ENCODE results near the gene SEPTIN7.
"Not testable (repeated sequence)": the region's sequence is repeated elsewhere in the genome, so short reads cannot be mapped to it uniquely, and the experiment has no call there.

Gene SEPTIN7

GRCh38 chr7:35800718-35801391, at the start of gene SEPTIN7:
Gene SEPTIN7, plus strand, starts transcription at chr7:35801057. Its CDS starts 153 bp downstream, at chr7:35801210.
- peak; percentile 96 to 98 (median 97) for DNase-seq (ENCODE audit: low read depth in 3 of 3)

- no peak for DNase-seq (ENCODE audit: low read depth in 3 of 3)
These were observed 48.1 kb upstream of the SEPTIN7 start for GRCh38 chr7:35752742-35753141.

- DNase-seq (ENCODE audit: low read depth in 3 of 3), result no peak
These were observed 46.9 kb upstream of the SEPTIN7 start for GRCh38 chr7:35753761-35754603.

- DNase-seq (ENCODE audit: low read depth in 3 of 3), result no peak
These were observed 46.1 kb upstream of the SEPTIN7 start for GRCh38 chr7:35754741-35755140.

GRCh38 chr7:35755711-35756110, 45.1 kb upstream of the SEPTIN7 start:
- DNase-seq (ENCODE audit: low read depth in 3 of 3), result no peak

DNA sequence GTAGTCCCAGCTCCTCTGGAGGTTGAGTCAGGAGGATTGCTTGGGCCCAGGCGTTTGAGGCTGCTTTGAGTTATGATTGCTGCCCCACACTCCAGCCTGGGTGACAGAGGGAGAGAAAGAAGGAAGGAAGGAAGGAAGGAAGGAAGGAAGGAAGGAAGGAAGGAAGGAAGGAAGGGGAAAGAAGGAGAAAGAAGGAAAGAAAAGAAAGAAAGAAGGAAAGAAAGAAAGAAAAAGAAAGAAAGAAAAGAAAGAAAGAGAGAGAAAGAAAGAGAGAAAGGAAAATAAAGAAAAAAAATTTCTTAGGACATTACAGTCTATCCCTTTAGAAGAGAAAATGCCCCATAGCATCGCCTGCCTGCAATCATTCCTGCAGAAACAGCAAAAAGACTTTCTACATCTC, 44.4 kb upstream of the SEPTIN7 start:
- not testable (repeated sequence) for DNase-seq (ENCODE audit: low read depth in 3 of 3)

- DNase-seq (ENCODE audit: low read depth in 3 of 3), result no peak
These were observed 43.3 kb upstream of the SEPTIN7 start for GRCh38 chr7:35757574-35757973.

DNA sequence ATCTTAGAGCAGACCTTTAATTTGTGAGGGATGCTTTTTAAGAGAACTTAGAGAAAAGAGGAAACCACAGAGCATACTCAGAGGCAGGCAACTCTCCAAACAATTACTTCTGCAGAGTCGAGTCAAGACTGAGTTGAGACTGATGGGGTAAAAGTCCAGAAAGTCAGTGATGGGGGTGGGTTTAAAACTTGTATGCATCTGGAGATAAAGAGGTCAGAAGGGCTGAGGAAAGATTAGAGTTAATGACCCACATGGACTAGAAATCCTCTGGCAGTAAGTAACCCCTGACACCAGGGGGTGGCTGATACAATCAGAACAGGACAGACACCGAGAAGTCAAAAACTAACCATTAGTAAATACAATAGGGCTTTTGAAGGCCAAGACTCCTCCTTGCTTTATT, 42.4 kb upstream of the SEPTIN7 start:
- DNase-seq (ENCODE audit: low read depth in 3 of 3), result no peak

- no peak for DNase-seq (ENCODE audit: low read depth in 3 of 3)
These were observed 40.6 kb upstream of the SEPTIN7 start for GRCh38 chr7:35760143-35760745.

DNA sequence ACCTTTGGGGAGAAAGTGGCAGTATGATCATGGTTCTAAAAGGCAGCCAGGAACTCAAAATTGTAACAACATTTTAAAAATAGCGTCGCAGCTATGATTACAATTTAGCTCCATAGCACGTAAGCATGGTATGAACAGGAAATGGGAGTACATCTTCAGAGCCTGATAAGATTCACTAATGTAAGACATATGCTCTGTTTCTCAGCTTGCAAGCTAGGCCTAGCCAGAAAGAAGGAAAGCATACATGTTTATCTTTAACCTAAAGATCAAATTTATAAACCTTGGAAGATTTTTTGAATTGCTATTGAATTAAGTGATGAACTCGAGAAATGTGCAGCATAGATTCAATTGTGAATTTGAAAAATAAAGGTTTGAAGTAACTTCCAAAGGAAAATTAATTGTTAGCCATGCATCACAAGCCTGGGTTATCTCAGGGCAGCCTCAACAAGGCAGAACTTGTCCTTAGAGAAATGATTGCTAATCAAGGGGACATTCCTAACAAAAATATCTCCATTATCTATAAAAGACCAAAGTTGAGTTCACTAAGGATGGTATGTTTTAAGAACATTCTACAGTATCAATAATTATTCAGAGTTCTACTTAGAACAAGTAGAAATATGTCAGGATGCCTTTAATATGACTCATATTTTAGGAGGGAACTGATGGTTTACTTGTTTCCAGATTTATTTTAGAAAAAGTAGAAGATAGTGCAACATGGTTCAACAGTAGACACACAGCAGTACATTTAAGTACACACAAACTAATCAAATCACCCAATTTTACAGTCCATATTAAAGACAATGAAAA, 38.8 kb upstream of the SEPTIN7 start:
- DNase-seq (ENCODE audit: low read depth in 3 of 3), result no peak

DNA sequence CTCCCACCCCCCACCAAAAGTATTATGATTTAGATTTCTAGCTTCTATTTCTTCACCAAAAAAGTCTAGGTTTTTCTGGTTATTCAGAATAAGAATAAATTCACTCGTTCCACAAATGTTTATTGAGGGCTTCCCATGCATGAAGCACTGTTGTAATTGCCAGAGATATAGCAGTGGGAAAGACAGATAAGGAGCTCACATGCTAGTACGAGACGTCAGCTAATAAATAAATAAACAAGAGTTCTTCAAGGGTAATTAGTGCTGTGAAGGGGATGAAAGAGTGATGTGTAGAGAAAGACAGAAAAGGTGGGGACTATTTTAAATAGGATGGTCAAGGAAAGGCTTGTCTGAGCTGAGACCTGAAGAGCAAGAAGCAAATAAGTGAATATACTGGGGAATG, 38.1 kb upstream of the SEPTIN7 start:
- no peak for DNase-seq (ENCODE audit: low read depth in 3 of 3)

GRCh38 chr7:35768346-35768745, 32.5 kb upstream of the SEPTIN7 start:
- DNase-seq (ENCODE audit: low read depth in 3 of 3), result no peak

GRCh38 chr7:35771776-35772175, 29.1 kb upstream of the SEPTIN7 start:
- DNase-seq (ENCODE audit: low read depth in 3 of 3), result no peak

GRCh38 chr7:35773994-35774393, 26.9 kb upstream of the SEPTIN7 start:
- DNase-seq (ENCODE audit: low read depth in 3 of 3), result no peak

GRCh38 chr7:35776686-35777085, 24.2 kb upstream of the SEPTIN7 start:
- DNase-seq (ENCODE audit: low read depth in 3 of 3), result no peak

DNA sequence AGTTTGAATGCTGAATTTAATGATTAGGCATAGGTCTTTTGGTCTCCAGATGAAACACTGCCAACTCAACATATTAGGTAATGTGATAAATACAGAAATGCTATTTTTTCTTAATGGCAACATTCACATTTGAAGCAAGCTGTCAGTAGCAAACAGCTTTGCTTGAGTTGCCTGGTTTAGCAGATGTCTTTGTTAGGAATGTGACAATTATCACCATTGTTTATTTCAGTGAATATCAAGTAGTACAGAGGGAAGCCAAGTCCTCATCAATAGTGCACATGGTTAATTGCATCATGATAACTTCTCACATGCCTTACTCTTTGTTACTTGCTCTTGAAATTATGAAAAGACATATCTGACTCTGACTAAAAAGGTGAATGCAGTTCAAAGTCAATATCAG, 23.7 kb upstream of the SEPTIN7 start:
- no peak for DNase-seq (ENCODE audit: low read depth in 3 of 3)

- DNase-seq (ENCODE audit: low read depth in 3 of 3), result no peak
These were observed 20.8 kb upstream of the SEPTIN7 start for GRCh38 chr7:35780070-35780469.

DNA sequence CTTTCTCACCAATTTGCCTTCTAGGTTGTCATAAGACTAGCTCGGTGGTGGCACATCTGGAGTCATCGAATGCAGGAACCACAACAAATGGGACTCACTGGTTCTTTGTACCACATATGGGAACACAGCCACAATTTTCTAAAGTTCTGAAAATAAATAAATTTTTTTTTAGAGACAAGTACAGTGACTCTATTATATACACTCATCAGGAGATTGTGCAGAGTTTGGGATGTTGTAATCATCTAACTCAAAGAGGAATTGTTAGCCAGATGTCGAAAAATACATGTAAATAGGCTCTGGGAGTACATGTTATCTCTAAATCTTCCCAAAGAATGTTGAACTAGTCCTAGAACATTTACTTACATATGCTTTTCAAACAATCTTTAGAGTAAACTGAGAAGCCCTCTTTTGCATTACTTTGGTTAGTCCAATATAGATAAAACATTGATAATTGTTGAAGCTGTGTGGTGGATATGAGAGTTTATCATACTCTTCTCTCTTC, 19.6 kb upstream of the SEPTIN7 start:
- no peak for DNase-seq (ENCODE audit: low read depth in 3 of 3)

GRCh38 chr7:35781767-35782515, 18.9 kb upstream of the SEPTIN7 start:
- DNase-seq (ENCODE audit: low read depth in 3 of 3), result no peak

- DNase-seq (ENCODE audit: low read depth in 3 of 3), result no peak
These were observed 16.5 kb upstream of the SEPTIN7 start for GRCh38 chr7:35784332-35784731.

GRCh38 chr7:35785250-35785649, 15.6 kb upstream of the SEPTIN7 start:
- DNase-seq (ENCODE audit: low read depth in 3 of 3), result no peak

Data from stimulated activated CD4-positive, alpha-beta T cell treated with anti-CD3 and anti-CD28 coated beads, TNF-alpha, amount 100 ng/mL, for 24 hours (primary cell).